HG03280 (cell line): ENCODE results near the gene PROK1.

ENCODE experiments used
- ATAC-seq: cut with Tn5 transposase; IDR thresholded peaks from one replicate; pipeline ENCODE4 v1.9.1; 2021; ENCODE audit warnings: mild to moderate bottlenecking, moderate library complexity; ENCODE audit not compliant: unreplicated experiment

The PROK1 gene

GRCh38 chr1:110464340-110464739 is 13.4 kb downstream of the PROK1 start:
- ATAC-seq, result no peak

GRCh38 chr1:110465038-110465813 is 14.3 kb downstream of the PROK1 start:
- no peak for ATAC-seq

- ATAC-seq, result no peak
Observed at GRCh38 chr1:110465814-110466380, 14.9 kb downstream of the PROK1 start.

GRCh38 chr1:110466646-110467280 is 15.8 kb downstream of the PROK1 start:
- no peak for ATAC-seq

- ATAC-seq, result no peak
Observed at GRCh38 chr1:110471131-110471530, 20.2 kb downstream of the PROK1 start.

GRCh38 chr1:110472546-110472945 is 21.6 kb downstream of the PROK1 start:
- no peak for ATAC-seq

- no peak for ATAC-seq
Observed at GRCh38 chr1:110474444-110474843, 23.5 kb downstream of the PROK1 start.

- ATAC-seq, result no peak
Observed at GRCh38 chr1:110475362-110476027, 24.5 kb downstream of the PROK1 start.

- ATAC-seq, result no peak
Observed at GRCh38 chr1:110476028-110476765, 25.2 kb downstream of the PROK1 start.

GRCh38 chr1:110477041-110477440 is 26.1 kb downstream of the PROK1 start:
- ATAC-seq, result no peak

- no peak for ATAC-seq
Observed at GRCh38 chr1:110477445-110477957, 26.6 kb downstream of the PROK1 start.

- no peak for ATAC-seq
Observed at GRCh38 chr1:110477967-110478640, 27.2 kb downstream of the PROK1 start.

GRCh38 chr1:110478886-110479285 is 27.9 kb downstream of the PROK1 start:
- no peak for ATAC-seq

GRCh38 chr1:110480356-110481096 is 29.6 kb downstream of the PROK1 start:
- no peak for ATAC-seq

GRCh38 chr1:110481968-110482623 is 31.1 kb downstream of the PROK1 start:
- ATAC-seq, result no peak

- no peak for ATAC-seq
Observed at GRCh38 chr1:110482662-110483307, 31.8 kb downstream of the PROK1 start.

- ATAC-seq, result no peak
Observed at GRCh38 chr1:110483308-110483685, 32.3 kb downstream of the PROK1 start.

GRCh38 chr1:110484801-110485200 is 33.9 kb downstream of the PROK1 start:
- ATAC-seq, result no peak
